ENCODE results near the gene SPEF1.

- TF ChIP-seq CTCF (IDR thresholded peaks at IDR 0.05) (no peak), POLR2A (IDR thresholded peaks at IDR 0.05) (no peak)
Observed at GRCh38 chr20:3765171-3765882, 15.9 kb downstream of the SPEF1 start.

Data from body of pancreas (tissue), 4 donors.